Gastrocnemius medialis (tissue), 4 donors: ENCODE data around the gene SLC25A21. TPM values are rescaled to one million over a fixed set of nuclear protein-coding genes. Genes with fewer than 3 reads are reported as not detected.

Source experiments
- ATAC-seq, 2 donors: fragments of 150-250 bp; one replicate each; pipeline ENCODE4 v1.9.1; 2016
- DNase-seq, 2 donors: peaks; one replicate each; pipeline ENCODE4 v3.0.0-alpha.2; 2019
- H3K27ac ChIP-seq, 4 donors: fragments of 200-600 bp; sonication (generic); 1 replicate in 1 of 4; 2 replicates in 3 of 4; pipeline ENCODE4 v1.5.1; 2016 to 2018; ENCODE audit warnings: mild to moderate bottlenecking in 2 of 4, moderate library complexity in 1 of 4
- H3K27me3 ChIP-seq, 3 donors: fragments of 200-600 bp; sonication (generic) in 2 of 3; 1 replicate in 1 of 3; 2 replicates in 2 of 3; pipeline versions ENCODE4 v1.5.1 to v1.6.0; 2016 to 2019; ENCODE audit warnings: mild to moderate bottlenecking in 1 of 3, moderate library complexity in 1 of 3
- H3K36me3 ChIP-seq, 2 donors: fragments of 200-600 bp; sonication (generic) in 1 of 2; one replicate each; pipeline ENCODE4 v1.5.1; 2017 to 2018
- H3K4me1 ChIP-seq, 2 donors: fragments of 200-600 bp; sonication (generic) in 1 of 2; one replicate each; pipeline ENCODE4 v1.5.1; 2016 to 2017; ENCODE audit warnings: mild to moderate bottlenecking in 2 of 2
- H3K4me3 ChIP-seq, 4 donors: fragments of 200-600 bp; sonication (generic) in 3 of 4; 1 replicate in 1 of 4; 2 replicates in 3 of 4; pipeline ENCODE4 v1.5.1; 2016 to 2019; ENCODE audit warnings: mild to moderate bottlenecking in 2 of 4
- H3K9me3 ChIP-seq, 3 donors: fragments of 200-600 bp; sonication (generic) in 2 of 3; 1 replicate in 1 of 3; 2 replicates in 2 of 3; pipeline ENCODE4 v1.5.1; 2016 to 2019
- POLR2A ChIP-seq, 2 donors: fragments of 450-650 bp; IDR thresholded peaks; one replicate each; pipeline ENCODE4 v1.6.1; 2017; ENCODE audit warnings: antibody characterized with exemption in 2 of 2, mild to moderate bottlenecking in 2 of 2, moderate library complexity in 2 of 2
- in situ Hi-C, 4 donors: fragments of 200-750 bp; cut with MboI; loops; one replicate each; pipeline versions ENCODE4 v1.15.0 to v1.8.0; 2017; ENCODE audit warnings: low sequenced_read_pairs in 4 of 4
- intact Hi-C: fragments of 100-400 bp; cut with DNase I; formaldehyde crosslinking; loops from one replicate; pipeline ENCODE4 v1.15.1; 2023; ENCODE audit warnings: low total_unique reads
- total RNA-seq, 4 donors: library from RNA; depleted of rRNA; stranded (reverse); fragments of >200 nt; gene quantifications; one replicate each; pipeline versions ENCODE4 v1.1.0 to v1.2.3, GENCODE V29; 2016
- TF ChIP-seq, protein P1 (sequence below), 5 experiments: fragments of 450-650 bp in 3 of 5; fragments of 200-600 bp in 2 of 5; sonication (generic) in 2 of 5; IDR thresholded peaks in 4 of 5; conservative IDR thresholded peaks in 1 of 5; 1 replicate in 4 of 5; 2 replicates in 1 of 5; pipeline ENCODE4 v1.5.1; 2016 to 2019; ENCODE audit warnings: antibody characterized with exemption in 5 of 5, mild to moderate bottlenecking in 3 of 5, moderate library complexity in 3 of 5

SLC25A21 gene
- total RNA-seq, 4 donors from 2014 or later = 1.9 TPM; not detected in 3

DNA sequence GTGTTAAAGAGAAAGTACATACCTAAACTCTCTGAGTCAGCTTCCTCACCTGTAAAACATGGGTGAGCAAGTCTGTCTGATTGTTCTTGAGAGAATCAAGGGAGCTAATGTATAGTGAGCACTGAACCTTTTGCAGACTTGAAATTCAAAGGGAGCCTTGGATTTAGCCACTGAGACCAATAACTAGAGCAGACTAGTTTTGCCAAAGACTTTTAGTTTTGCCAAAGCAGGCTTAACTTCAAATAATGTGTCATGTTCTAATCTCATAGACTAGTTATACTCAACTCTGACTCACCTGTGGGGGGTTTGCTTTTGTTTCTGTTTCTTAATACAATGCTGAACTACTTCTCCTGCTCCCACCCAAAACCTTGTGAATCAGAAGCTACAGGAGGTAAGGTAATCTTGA, 123.7 kb downstream of the SLC25A21 start:
- H3K36me3 ChIP-seq = no peaks in the 10 kb centered on the region
- no peak overlapping the region for H3K27ac ChIP-seq
- intact Hi-C loops = no loop called here
- no peaks in the 10 kb centered on the region for H3K27me3 ChIP-seq
- ATAC-seq (no peak), DNase-seq (no peak)
- no peak overlapping the region for H3K4me3 ChIP-seq
- no peaks in the 10 kb centered on the region for H3K9me3 ChIP-seq
- H3K4me1 ChIP-seq = no peaks in the 10 kb centered on the region
- in situ Hi-C loops = no loop called here
- TF ChIP-seq POLR2A (IDR thresholded peaks at IDR 0.05) = no peak
- TF ChIP-seq, protein P1, sequence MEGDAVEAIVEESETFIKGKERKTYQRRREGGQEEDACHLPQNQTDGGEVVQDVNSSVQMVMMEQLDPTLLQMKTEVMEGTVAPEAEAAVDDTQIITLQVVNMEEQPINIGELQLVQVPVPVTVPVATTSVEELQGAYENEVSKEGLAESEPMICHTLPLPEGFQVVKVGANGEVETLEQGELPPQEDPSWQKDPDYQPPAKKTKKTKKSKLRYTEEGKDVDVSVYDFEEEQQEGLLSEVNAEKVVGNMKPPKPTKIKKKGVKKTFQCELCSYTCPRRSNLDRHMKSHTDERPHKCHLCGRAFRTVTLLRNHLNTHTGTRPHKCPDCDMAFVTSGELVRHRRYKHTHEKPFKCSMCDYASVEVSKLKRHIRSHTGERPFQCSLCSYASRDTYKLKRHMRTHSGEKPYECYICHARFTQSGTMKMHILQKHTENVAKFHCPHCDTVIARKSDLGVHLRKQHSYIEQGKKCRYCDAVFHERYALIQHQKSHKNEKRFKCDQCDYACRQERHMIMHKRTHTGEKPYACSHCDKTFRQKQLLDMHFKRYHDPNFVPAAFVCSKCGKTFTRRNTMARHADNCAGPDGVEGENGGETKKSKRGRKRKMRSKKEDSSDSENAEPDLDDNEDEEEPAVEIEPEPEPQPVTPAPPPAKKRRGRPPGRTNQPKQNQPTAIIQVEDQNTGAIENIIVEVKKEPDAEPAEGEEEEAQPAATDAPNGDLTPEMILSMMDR (IDR thresholded peaks at IDR 0.05 in 4 of 5, conservative IDR thresholded peaks at IDR 0.05 in 1 of 5) = no peak

DNA sequence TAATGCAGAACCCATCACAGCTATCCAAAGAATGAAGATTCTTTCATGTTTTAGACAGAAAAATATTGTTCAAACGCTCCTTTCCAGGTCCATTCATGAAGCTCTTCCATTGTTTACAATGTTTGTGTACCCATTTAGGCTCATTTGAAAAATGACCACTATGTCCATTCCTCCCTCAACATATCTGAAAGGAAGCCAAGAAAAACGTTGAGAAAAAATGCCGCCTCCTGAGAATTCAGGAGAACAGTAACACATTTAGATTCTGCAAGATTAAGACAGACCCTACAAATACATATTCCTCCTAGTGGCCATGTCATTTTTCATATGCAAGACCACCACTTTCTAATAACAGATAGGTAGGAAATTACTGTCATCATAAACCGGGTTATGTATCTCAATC, 124.4 kb downstream of the SLC25A21 start:
- Histone ChIP-seq H3K4me3 (no peak overlapping the region), H3K9me3 (no peaks in the 10 kb centered on the region), H3K36me3 (no peaks in the 10 kb centered on the region), H3K4me1 (no peaks in the 10 kb centered on the region), H3K27me3 (no peaks in the 10 kb centered on the region), H3K27ac (no peak overlapping the region)
- TF ChIP-seq, protein P1 (IDR thresholded peaks at IDR 0.05 in 4 of 5, conservative IDR thresholded peaks at IDR 0.05 in 1 of 5) = no peak
- no peak for TF ChIP-seq POLR2A (IDR thresholded peaks at IDR 0.05)
- in situ Hi-C loops = no loop called here
- no peak for ATAC-seq
- intact Hi-C loops = no loop called here
- no peak for DNase-seq

GRCh38 chr14:37047226-37047625, 125.2 kb downstream of the SLC25A21 start:
- in situ Hi-C loops = no loop called here
- no peaks in the 10 kb centered on the region for H3K4me1 ChIP-seq
- H3K27me3 ChIP-seq = no peaks in the 10 kb centered on the region
- DNase-seq (no peak), ATAC-seq (no peak)
- H3K27ac ChIP-seq = no peak overlapping the region
- no peaks in the 10 kb centered on the region for H3K36me3 ChIP-seq
- no peaks in the 10 kb centered on the region for H3K9me3 ChIP-seq
- H3K4me3 ChIP-seq = no peak overlapping the region
- no peak for TF ChIP-seq POLR2A (IDR thresholded peaks at IDR 0.05)
- TF ChIP-seq, protein P1 (IDR thresholded peaks at IDR 0.05 in 4 of 5, conservative IDR thresholded peaks at IDR 0.05 in 1 of 5) = no peak
- intact Hi-C loops = no loop called here

DNA sequence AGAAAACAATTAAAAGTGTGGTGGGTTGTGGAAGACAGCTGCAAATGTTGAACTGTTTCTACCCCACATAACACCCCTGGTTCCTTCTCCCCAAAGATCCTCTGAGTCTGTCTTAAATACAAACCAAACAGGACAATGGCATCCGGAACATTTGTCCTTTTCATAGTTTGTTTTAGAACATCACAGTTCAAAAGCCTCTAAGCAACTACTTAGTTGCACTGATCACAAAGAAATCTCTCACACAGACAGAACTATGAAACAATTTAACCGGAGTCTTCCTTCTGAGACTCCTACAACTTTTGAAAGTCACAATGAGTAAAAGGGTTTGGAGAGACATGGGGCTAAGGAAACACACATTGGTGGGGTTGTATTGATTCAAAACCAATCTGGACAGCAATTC, 125.6 kb downstream of the SLC25A21 start:
- in situ Hi-C loops (no loop called here), intact Hi-C loops (no loop called here)
- TF ChIP-seq, protein P1 (IDR thresholded peaks at IDR 0.05 in 4 of 5, conservative IDR thresholded peaks at IDR 0.05 in 1 of 5) = no peak
- no peak for TF ChIP-seq POLR2A (IDR thresholded peaks at IDR 0.05)
- DNase-seq = no peak
- Histone ChIP-seq H3K27me3 (no peaks in the 10 kb centered on the region), H3K4me1 (no peaks in the 10 kb centered on the region), H3K9me3 (no peaks in the 10 kb centered on the region), H3K4me3 (no peak overlapping the region), H3K27ac (no peak overlapping the region), H3K36me3 (no peaks in the 10 kb centered on the region)
- ATAC-seq = no peak

DNA sequence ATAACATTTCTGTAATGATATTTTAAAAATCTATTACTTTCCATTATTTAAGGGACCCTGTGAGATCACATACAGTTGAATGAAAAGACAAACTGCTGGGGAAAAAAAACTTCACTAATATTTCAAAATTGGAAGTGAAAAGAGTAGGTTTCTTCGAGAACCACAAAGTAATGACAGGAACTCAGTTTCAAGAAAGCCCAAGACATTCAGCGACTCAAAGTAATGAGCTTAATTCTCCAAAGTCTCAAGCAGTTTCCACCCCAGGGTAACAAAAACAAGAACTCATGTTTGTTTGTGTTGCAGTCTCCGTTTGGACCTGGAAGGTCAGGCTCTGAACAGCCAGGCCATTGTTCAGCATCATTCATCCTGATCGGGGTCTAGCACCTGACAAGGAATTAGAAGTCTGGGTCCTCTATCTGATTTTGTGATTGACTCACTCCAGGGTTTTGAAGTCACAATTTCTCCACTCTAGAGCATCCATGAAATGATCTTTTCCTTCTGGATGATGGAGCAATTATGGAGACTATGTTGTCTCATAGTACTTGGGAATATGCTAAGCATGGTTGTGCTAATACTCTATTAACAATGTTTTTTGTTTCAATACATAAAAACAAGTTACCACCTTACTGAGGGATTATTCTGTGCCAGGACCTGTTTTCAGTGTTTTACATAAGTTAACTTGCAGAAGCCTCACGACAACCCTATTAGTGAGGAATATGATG, 126.9 kb downstream of the SLC25A21 start:
- H3K27ac ChIP-seq = no peak overlapping the region
- H3K4me3 ChIP-seq = no peak overlapping the region
- DNase-seq (no peak), ATAC-seq (no peak)
- no peaks in the 10 kb centered on the region for H3K27me3 ChIP-seq
- in situ Hi-C loops = no loop called here
- no peaks in the 10 kb centered on the region for H3K9me3 ChIP-seq
- intact Hi-C loops = no loop called here
- no peaks in the 10 kb centered on the region for H3K36me3 ChIP-seq
- H3K4me1 ChIP-seq = no peaks in the 10 kb centered on the region
- TF ChIP-seq, protein P1 (IDR thresholded peaks at IDR 0.05 in 4 of 5, conservative IDR thresholded peaks at IDR 0.05 in 1 of 5) = no peak
- TF ChIP-seq POLR2A (IDR thresholded peaks at IDR 0.05) = no peak
